WI38 (cell line): Measurements from ENCODE around the gene HTRA3.

Experiments
- H3K4me3 ChIP-seq: 2 replicates; pipeline ENCODE4 v1.5.1; 2011; ENCODE audit warnings: low read depth, mild to moderate bottlenecking, control low read depth, low read length
- CTCF ChIP-seq: IDR thresholded peaks from 2 replicates; pipeline ENCODE4 v1.5.1; 2012; ENCODE audit warnings: low read depth, mild to moderate bottlenecking, control low read depth, low read length

The HTRA3 gene

DNA sequence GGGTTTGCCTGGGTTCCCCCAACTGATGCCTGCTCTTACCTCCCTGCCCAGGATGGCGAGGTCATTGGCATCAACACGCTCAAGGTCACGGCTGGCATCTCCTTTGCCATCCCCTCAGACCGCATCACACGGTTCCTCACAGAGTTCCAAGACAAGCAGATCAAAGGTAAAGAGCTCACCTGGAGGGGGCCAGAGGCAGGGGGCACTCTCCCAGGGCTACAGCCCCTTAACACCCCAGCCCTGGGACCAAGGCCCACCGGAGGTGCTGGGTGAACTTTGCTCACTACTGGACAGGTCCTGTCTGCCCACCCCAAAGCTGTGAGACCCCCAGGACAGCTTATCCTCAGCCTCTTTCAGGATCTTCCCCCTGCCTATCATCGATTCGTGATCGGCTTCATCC is 24.5 kb downstream of the HTRA3 start:
- H3K4me3 ChIP-seq = no peak overlapping the region
- TF ChIP-seq CTCF = no peak

GRCh38 chr4:8294775-8295174 is 25.2 kb downstream of the HTRA3 start:
- TF ChIP-seq CTCF = no peak

GRCh38 chr4:8295471-8295870 is 25.9 kb downstream of the HTRA3 start:
- H3K4me3 ChIP-seq = no peak overlapping the region

More at GRCh38 chr4:8294775-8295174, 25.2 kb downstream of the HTRA3 start:
- H3K4me3 ChIP-seq = no peak overlapping the region

GRCh38 chr4:8296491-8296890 is 26.9 kb downstream of the HTRA3 start:
- TF ChIP-seq CTCF = no peak
- no peak overlapping the region for H3K4me3 ChIP-seq

More at GRCh38 chr4:8295471-8295870, 25.9 kb downstream of the HTRA3 start:
- TF ChIP-seq CTCF = no peak

- TF ChIP-seq CTCF = no peak
- no peak overlapping the region for H3K4me3 ChIP-seq
These were observed 27.6 kb downstream of the HTRA3 start for GRCh38 chr4:8297141-8297601.

GRCh38 chr4:8297691-8298485 is 28.3 kb downstream of the HTRA3 start:
- TF ChIP-seq CTCF = no peak

DNA sequence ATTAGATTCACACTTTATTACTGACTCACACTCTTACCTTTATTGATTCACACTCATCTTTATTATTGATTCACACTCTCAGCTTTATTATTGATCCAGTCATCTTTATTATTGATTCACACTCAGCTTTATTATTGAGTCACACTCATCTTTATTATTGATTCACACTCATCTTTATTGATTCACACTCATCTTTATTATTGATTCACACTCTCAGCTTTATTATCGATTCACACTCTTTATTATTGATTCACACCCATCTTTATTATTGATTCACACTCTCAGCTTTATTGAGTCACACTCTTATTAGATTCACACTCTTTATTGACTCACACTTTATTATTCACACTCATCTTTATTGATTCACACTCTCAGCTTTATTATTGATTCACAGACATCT is 31.3 kb downstream of the HTRA3 start:
- H3K4me3 ChIP-seq = no peak overlapping the region
- TF ChIP-seq CTCF = no peak

More at GRCh38 chr4:8297691-8298485, 28.3 kb downstream of the HTRA3 start:
- no peak overlapping the region for H3K4me3 ChIP-seq
